ENCODE measurements around the gene ATP2B2.
"Not testable (repeated sequence)": the region's sequence is repeated elsewhere in the genome, so short reads cannot be mapped to it uniquely, and the experiment has no call there.

Gene ATP2B2

GRCh38 chr3:10546181-10546624 lies 40.8 kb upstream of the ATP2B2 start:
- TF ChIP-seq POLR2A (IDR thresholded peaks at IDR 0.05; ENCODE audit: low read depth, low read length), result no peak
- DNase-seq (ENCODE audit: insufficient read length, low spot score), result no peak

GRCh38 chr3:10542518-10542917 lies 37.1 kb upstream of the ATP2B2 start:
- DNase-seq (ENCODE audit: insufficient read length, low spot score) (no peak), FAIRE-seq (peak; percentile 27)
- no peak for TF ChIP-seq POLR2A (IDR thresholded peaks at IDR 0.05; ENCODE audit: low read depth, low read length)

More at GRCh38 chr3:10546181-10546624, 40.8 kb upstream of the ATP2B2 start:
- no peak for FAIRE-seq

- not testable (repeated sequence) for DNase-seq (ENCODE audit: insufficient read length, low spot score); FAIRE-seq
These were observed 35.0 kb upstream of the ATP2B2 start for GRCh38 chr3:10540347-10540746.

- FAIRE-seq (no peak), DNase-seq (ENCODE audit: insufficient read length, low spot score) (no peak)
- TF ChIP-seq POLR2A (IDR thresholded peaks at IDR 0.05; ENCODE audit: low read depth, low read length), result no peak
These were observed 28.7 kb upstream of the ATP2B2 start for GRCh38 chr3:10534066-10534465.

- no peak for FAIRE-seq
- no peak for TF ChIP-seq POLR2A (IDR thresholded peaks at IDR 0.05; ENCODE audit: low read depth, low read length)
- no peak for DNase-seq (ENCODE audit: insufficient read length, low spot score)
These were observed 28.3 kb upstream of the ATP2B2 start for GRCh38 chr3:10533737-10534023.

GRCh38 chr3:10532939-10533736 lies 27.8 kb upstream of the ATP2B2 start:
- FAIRE-seq (no peak), DNase-seq (ENCODE audit: insufficient read length, low spot score) (no peak)
- no peak for TF ChIP-seq POLR2A (IDR thresholded peaks at IDR 0.05; ENCODE audit: low read depth, low read length)

- FAIRE-seq (no peak), DNase-seq (ENCODE audit: insufficient read length, low spot score) (no peak)
- no peak for TF ChIP-seq POLR2A (IDR thresholded peaks at IDR 0.05; ENCODE audit: low read depth, low read length)
These were observed 25.6 kb upstream of the ATP2B2 start for GRCh38 chr3:10531031-10531430.

GRCh38 chr3:10530241-10530640 lies 24.9 kb upstream of the ATP2B2 start:
- no peak for TF ChIP-seq POLR2A (IDR thresholded peaks at IDR 0.05; ENCODE audit: low read depth, low read length)

GRCh38 chr3:10529809-10530208 lies 24.4 kb upstream of the ATP2B2 start:
- TF ChIP-seq POLR2A (IDR thresholded peaks at IDR 0.05; ENCODE audit: low read depth, low read length), result no peak
- FAIRE-seq, result no peak
- DNase-seq (ENCODE audit: insufficient read length, low spot score), result no peak

More at GRCh38 chr3:10530241-10530640, 24.9 kb upstream of the ATP2B2 start:
- no peak for FAIRE-seq
- no peak for DNase-seq (ENCODE audit: insufficient read length, low spot score)

GRCh38 chr3:10528046-10528445 lies 22.7 kb upstream of the ATP2B2 start:
- FAIRE-seq (no peak), DNase-seq (ENCODE audit: insufficient read length, low spot score) (no peak)
- no peak for TF ChIP-seq POLR2A (IDR thresholded peaks at IDR 0.05; ENCODE audit: low read depth, low read length)

- DNase-seq (ENCODE audit: insufficient read length, low spot score) (no peak), FAIRE-seq (no peak)
- TF ChIP-seq POLR2A (IDR thresholded peaks at IDR 0.05; ENCODE audit: low read depth, low read length), result no peak
These were observed 22.1 kb upstream of the ATP2B2 start for GRCh38 chr3:10527295-10528001.

GRCh38 chr3:10526366-10526765 lies 21.0 kb upstream of the ATP2B2 start:
- DNase-seq (ENCODE audit: insufficient read length, low spot score) (no peak), FAIRE-seq (no peak)
- TF ChIP-seq POLR2A (IDR thresholded peaks at IDR 0.05; ENCODE audit: low read depth, low read length), result no peak

- DNase-seq (ENCODE audit: insufficient read length, low spot score) (no peak), FAIRE-seq (no peak)
- TF ChIP-seq POLR2A (IDR thresholded peaks at IDR 0.05; ENCODE audit: low read depth, low read length), result no peak
These were observed 19.5 kb upstream of the ATP2B2 start for GRCh38 chr3:10524799-10525301.

- DNase-seq (ENCODE audit: insufficient read length, low spot score), result no peak
- no peak for TF ChIP-seq POLR2A (IDR thresholded peaks at IDR 0.05; ENCODE audit: low read depth, low read length)
- FAIRE-seq, result no peak
These were observed 18.9 kb upstream of the ATP2B2 start for GRCh38 chr3:10524270-10524669.

- no peak for FAIRE-seq
- DNase-seq (ENCODE audit: insufficient read length, low spot score), result no peak
- TF ChIP-seq POLR2A (IDR thresholded peaks at IDR 0.05; ENCODE audit: low read depth, low read length), result no peak
These were observed 18.2 kb upstream of the ATP2B2 start for GRCh38 chr3:10523561-10523960.
